ENCODE data around the gene PPP1R3F.
"Not testable (repeated sequence)": the region's sequence is repeated elsewhere in the genome, so short reads cannot be mapped to it uniquely, and the experiment has no call there.

Gene PPP1R3F

DNA sequence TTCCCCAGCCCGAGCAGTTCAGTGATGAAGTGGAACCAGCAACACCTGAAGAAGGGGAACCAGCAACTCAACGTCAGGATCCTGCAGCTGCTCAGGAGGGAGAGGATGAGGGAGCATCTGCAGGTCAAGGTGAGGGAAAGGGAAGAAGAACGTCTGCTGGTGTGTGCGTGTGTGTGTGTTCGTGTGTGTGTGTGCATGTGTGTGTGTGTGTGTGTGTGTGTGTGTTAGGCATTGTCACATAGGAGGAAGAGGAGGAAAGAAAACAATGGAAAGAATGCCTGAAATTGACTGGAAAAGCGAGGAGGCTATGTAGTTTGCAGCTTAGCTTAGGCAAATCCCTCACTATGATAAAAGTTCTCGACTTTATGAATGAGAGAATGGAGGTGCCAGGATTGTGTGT lies 54.1 kb downstream of the PPP1R3F start:
- not testable (repeated sequence) for DNase-seq

DNA sequence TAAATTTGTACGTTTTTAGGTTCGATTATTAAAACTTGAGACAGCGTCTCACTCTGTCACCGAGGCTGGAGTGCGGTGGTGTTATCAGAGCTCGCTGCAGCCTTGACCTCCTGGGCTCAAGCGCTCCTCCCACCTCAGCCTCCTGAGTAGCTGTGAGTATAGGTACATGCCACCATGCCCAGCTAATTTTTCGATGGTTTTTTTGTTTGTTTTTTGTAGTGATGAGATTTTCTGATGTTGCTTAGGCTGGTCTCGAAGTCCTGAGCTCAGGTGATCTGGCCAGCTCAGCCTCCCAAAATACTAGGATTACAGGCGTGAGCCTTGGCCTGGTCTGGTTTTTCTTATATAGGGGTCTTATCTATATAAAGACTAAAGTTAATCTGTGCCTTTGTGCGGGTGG lies 60.8 kb downstream of the PPP1R3F start:
- DNase-seq: not testable (repeated sequence)

- DNase-seq: not testable (repeated sequence)
These were observed 61.7 kb downstream of the PPP1R3F start, which contains the start of gene GAGE13 for GRCh38 chrX:49331282-49331681. Gene GAGE13, plus strand, starts transcription at chrX:49331582. Its CDS starts 1,156 bp downstream, at chrX:49332738.

DNA sequence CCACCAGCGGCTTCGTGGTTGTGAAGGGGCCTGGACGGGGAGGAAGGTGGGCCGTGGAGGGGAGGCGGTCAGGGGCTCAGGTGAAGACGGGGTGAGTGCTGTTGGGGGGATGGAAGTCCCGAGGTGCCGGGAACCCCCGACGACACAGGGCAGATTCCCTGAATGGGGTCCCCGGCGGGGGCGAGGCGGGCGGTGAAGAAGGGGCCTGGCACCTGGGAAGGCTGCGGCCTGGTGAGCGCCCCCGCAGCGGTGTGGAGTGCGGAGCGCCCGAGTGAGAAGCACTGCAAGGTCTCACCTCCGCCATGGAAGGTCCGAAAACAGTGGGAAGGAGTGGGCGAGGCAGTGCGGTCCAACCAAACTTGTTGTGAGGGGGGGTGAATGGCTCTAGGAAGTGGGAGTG lies 62.2 kb downstream of the PPP1R3F start:
- DNase-seq: not testable (repeated sequence)
